Lower leg skin (tissue), 4 donors: ENCODE results near the gene NFATC2IP. TPM values are rescaled to one million over a fixed set of nuclear protein-coding genes. Genes with fewer than 3 reads are reported as not detected.

Experiments
- DNase-seq, 2 donors: peaks; one replicate each; pipeline ENCODE4 v3.0.0-alpha.2; 2019; ENCODE audit warnings: low spot score in 2 of 2
- H3K4me3 ChIP-seq: fragments of 200-600 bp; sonication (generic); 2 replicates; pipeline ENCODE4 v1.5.1; 2017; ENCODE audit warnings: mild to moderate bottlenecking, low read depth; ENCODE audit not compliant: poor library complexity, severe bottlenecking
- POLR2A ChIP-seq, 2 donors: fragments of 450-650 bp; IDR thresholded peaks; one replicate each; pipeline ENCODE4 v1.6.1; 2016 to 2017; ENCODE audit warnings: antibody characterized with exemption in 2 of 2, mild to moderate bottlenecking in 1 of 2, moderate library complexity in 1 of 2
- WGBS, 2 donors: methylation state at CpG; one replicate each; pipeline ENCODE4 v1.1.5; 2018; 5-methylcytosine and 5-hydroxymethylcytosine counted together
- intact Hi-C: fragments of 100-400 bp; cut with DNase I; formaldehyde crosslinking; loops from one replicate; pipeline ENCODE4 v1.15.0; 2023; ENCODE audit warnings: low total_unique reads
- total RNA-seq, 4 donors: library from RNA; depleted of rRNA; stranded (reverse); fragments of >200 nt; gene quantifications; one replicate each; pipeline ENCODE4 v1.1.0, GENCODE V29; 2016
- TF ChIP-seq, protein P1 (sequence below), 3 donors: fragments of 450-650 bp; IDR thresholded peaks; one replicate each; pipeline ENCODE4 v1.5.1; 2016; ENCODE audit warnings: antibody characterized with exemption in 3 of 3, mild to moderate bottlenecking in 3 of 3, moderate library complexity in 2 of 3

NFATC2IP gene
- total RNA-seq, 4 donors from 2014 or later, result 22.0 to 32.8 (median 25.1) TPM

- no peak overlapping the region for H3K4me3 ChIP-seq
- intact Hi-C loops, result loop anchor here (2.0 kb wide), 1 partner anchor 14 kb away; no protein-coding TSS in a partner anchor
- 74 to 90% methylated on average over 3 of the region's 3 CpGs for WGBS, 2 donors
- no peak for DNase-seq
- TF ChIP-seq POLR2A (IDR thresholded peaks at IDR 0.05), result no peak
- TF ChIP-seq, protein P1, sequence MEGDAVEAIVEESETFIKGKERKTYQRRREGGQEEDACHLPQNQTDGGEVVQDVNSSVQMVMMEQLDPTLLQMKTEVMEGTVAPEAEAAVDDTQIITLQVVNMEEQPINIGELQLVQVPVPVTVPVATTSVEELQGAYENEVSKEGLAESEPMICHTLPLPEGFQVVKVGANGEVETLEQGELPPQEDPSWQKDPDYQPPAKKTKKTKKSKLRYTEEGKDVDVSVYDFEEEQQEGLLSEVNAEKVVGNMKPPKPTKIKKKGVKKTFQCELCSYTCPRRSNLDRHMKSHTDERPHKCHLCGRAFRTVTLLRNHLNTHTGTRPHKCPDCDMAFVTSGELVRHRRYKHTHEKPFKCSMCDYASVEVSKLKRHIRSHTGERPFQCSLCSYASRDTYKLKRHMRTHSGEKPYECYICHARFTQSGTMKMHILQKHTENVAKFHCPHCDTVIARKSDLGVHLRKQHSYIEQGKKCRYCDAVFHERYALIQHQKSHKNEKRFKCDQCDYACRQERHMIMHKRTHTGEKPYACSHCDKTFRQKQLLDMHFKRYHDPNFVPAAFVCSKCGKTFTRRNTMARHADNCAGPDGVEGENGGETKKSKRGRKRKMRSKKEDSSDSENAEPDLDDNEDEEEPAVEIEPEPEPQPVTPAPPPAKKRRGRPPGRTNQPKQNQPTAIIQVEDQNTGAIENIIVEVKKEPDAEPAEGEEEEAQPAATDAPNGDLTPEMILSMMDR (IDR thresholded peaks at IDR 0.05), result no peak
These were observed 20.1 kb upstream of the NFATC2IP start for GRCh38 chr16:28930652-28931051.

DNA sequence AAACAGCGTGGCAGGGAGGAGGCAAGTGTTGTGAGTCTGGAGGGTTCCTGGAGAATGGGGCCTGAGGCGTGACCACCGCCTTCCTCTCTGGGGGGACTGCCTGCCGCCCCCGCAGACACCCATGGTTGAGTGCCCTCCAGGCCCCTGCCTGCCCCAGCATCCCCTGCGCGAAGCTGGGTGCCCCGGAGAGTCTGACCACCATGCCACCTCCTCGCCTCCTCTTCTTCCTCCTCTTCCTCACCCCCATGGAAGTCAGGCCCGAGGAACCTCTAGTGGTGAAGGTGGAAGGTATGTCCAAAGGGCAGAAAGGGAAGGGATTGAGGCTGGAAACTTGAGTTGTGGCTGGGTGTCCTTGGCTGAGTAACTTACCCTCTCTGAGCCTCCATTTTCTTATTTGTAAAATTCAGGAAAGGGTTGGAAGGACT is 18.9 kb upstream of the NFATC2IP start, which contains the start of gene CD19:
Gene CD19 (plus strand): TSS at position 171 of the 425 bp plus-strand sequence. CDS start 30 bp downstream, at position 201.
- WGBS, 2 donors, result 91 to 94% methylated on average over 10 of the region's 10 CpGs
- DNase-seq, result peak in 1 of 2 donors; percentile 64
- intact Hi-C loops, result loop anchor here (2.0 kb wide), 1 partner anchor 13 kb away; no protein-coding TSS in a partner anchor
- H3K4me3 ChIP-seq, result no peak within 1 kb of the TSS
- TF ChIP-seq, protein P1 (IDR thresholded peaks at IDR 0.05), result no peak
- TF ChIP-seq POLR2A (IDR thresholded peaks at IDR 0.05), result no peak

DNA sequence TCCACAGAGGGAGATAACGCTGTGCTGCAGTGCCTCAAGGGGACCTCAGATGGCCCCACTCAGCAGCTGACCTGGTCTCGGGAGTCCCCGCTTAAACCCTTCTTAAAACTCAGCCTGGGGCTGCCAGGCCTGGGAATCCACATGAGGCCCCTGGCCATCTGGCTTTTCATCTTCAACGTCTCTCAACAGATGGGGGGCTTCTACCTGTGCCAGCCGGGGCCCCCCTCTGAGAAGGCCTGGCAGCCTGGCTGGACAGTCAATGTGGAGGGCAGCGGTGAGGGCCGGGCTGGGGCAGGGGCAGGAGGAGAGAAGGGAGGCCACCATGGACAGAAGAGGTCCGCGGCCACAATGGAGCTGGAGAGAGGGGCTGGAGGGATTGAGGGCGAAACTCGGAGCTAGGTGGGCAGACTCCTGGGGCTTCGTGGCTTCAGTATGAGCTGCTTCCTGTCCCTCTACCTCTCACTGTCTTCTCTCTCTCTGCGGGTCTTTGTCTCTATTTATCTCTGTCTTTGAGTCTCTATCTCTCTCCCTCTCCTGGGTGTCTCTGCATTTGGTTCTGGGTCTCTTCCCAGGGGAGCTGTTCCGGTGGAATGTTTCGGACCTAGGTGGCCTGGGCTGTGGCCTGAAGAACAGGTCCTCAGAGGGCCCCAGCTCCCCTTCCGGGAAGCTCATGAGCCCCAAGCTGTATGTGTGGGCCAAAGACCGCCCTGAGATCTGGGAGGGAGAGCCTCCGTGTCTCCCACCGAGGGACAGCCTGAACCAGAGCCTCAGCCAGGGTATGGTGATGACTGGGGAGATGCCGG is 18.2 kb upstream of the NFATC2IP start:
- peak in 1 of 2 donors; percentile 49 for DNase-seq
- TF ChIP-seq, protein P1 (IDR thresholded peaks at IDR 0.05), result no peak
- no peak for TF ChIP-seq POLR2A (IDR thresholded peaks at IDR 0.05)
- intact Hi-C loops, result no loop called here
- WGBS, 2 donors, result 87 to 90% methylated on average over 20 of the region's 20 CpGs
- no peak overlapping the region for H3K4me3 ChIP-seq

DNA sequence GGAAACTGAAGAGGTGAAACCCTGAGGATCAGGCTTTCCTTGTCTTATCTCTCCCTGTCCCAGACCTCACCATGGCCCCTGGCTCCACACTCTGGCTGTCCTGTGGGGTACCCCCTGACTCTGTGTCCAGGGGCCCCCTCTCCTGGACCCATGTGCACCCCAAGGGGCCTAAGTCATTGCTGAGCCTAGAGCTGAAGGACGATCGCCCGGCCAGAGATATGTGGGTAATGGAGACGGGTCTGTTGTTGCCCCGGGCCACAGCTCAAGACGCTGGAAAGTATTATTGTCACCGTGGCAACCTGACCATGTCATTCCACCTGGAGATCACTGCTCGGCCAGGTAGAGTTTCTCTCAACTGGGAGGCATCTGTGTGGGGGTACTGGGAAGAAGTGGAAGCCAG is 17.6 kb upstream of the NFATC2IP start:
- intact Hi-C loops, result no loop called here
- no peak for TF ChIP-seq POLR2A (IDR thresholded peaks at IDR 0.05)
- TF ChIP-seq, protein P1 (IDR thresholded peaks at IDR 0.05), result no peak
- no peak for DNase-seq

GRCh38 chr16:28935346-28935745 is 15.4 kb upstream of the NFATC2IP start:
- no peak for DNase-seq
- H3K4me3 ChIP-seq, result no peak overlapping the region
- intact Hi-C loops, result no loop called here
- 88 to 98% methylated on average over 4 of the region's 4 CpGs for WGBS, 2 donors
- TF ChIP-seq POLR2A (IDR thresholded peaks at IDR 0.05), result no peak
- TF ChIP-seq, protein P1 (IDR thresholded peaks at IDR 0.05), result no peak

More for the DNA sequence above, 17.6 kb upstream of the NFATC2IP start:
- 82 to 84% methylated on average over 8 of the region's 8 CpGs for WGBS, 2 donors
- H3K4me3 ChIP-seq, result no peak overlapping the region
